Activated CD8-positive, alpha-beta memory T cell treated with anti-CD3 and anti-CD28 coated beads, Interleukin-2, amount 50 U/mL, for 4 hours (primary cell): ENCODE results near the gene ZNF385C.
A peak's percentile ranks its signal among the peaks of the same experiment; 100 is the strongest.
"Not testable (repeated sequence)": the region's sequence is repeated elsewhere in the genome, so short reads cannot be mapped to it uniquely, and the experiment has no call there.

Experiments used
- DNase-seq: peaks from one replicate; pipeline ENCODE4 v3.0.0-alpha.2; 2020

ZNF385C gene

GRCh38 chr17:42097691-42098631 is at the start of gene ZNF385C:
ZNF385C (minus strand) TSS chr17:42098473; CDS start chr17:42063056, 35,417 bp downstream.
- DNase-seq: peak; percentile 57

- no peak for DNase-seq
Measured at GRCh38 chr17:42146911-42147607, 48.8 kb upstream of the ZNF385C start.

GRCh38 chr17:42143138-42143537 is 44.9 kb upstream of the ZNF385C start:
- DNase-seq: not testable (repeated sequence)

- no peak for DNase-seq
Measured at GRCh38 chr17:42142371-42142896, 44.2 kb upstream of the ZNF385C start.

GRCh38 chr17:42141382-42141781 is 43.1 kb upstream of the ZNF385C start:
- no peak for DNase-seq

GRCh38 chr17:42140690-42141089 is 42.4 kb upstream of the ZNF385C start:
- not testable (repeated sequence) for DNase-seq

- DNase-seq: no peak
Measured at GRCh38 chr17:42138749-42139492, 40.6 kb upstream of the ZNF385C start.

GRCh38 chr17:42136654-42137051 is 38.4 kb upstream of the ZNF385C start:
- DNase-seq: no peak

GRCh38 chr17:42135664-42136653 is 37.7 kb upstream of the ZNF385C start:
- no peak for DNase-seq

GRCh38 chr17:42135151-42135550 is 36.9 kb upstream of the ZNF385C start:
- DNase-seq: no peak

- DNase-seq: peak; percentile 42
Measured at GRCh38 chr17:42133461-42134041, 35.3 kb upstream of the ZNF385C start.

GRCh38 chr17:42132941-42133340 is 34.7 kb upstream of the ZNF385C start:
- no peak for DNase-seq

GRCh38 chr17:42131981-42132432 is 33.7 kb upstream of the ZNF385C start:
- no peak for DNase-seq

- no peak for DNase-seq
Measured at GRCh38 chr17:42131232-42131631, 33.0 kb upstream of the ZNF385C start.

- no peak for DNase-seq
Measured at GRCh38 chr17:42130310-42130936, 32.1 kb upstream of the ZNF385C start.

- no peak for DNase-seq
Measured at GRCh38 chr17:42129109-42129837, 31.0 kb upstream of the ZNF385C start.

- DNase-seq: no peak
Measured at GRCh38 chr17:42127414-42127813, 29.1 kb upstream of the ZNF385C start.

GRCh38 chr17:42126836-42127235 is 28.6 kb upstream of the ZNF385C start:
- no peak for DNase-seq

- DNase-seq: no peak
Measured at GRCh38 chr17:42125565-42125964, 27.3 kb upstream of the ZNF385C start.

GRCh38 chr17:42124256-42124655 is 26.0 kb upstream of the ZNF385C start:
- DNase-seq: no peak
